ENCODE measurements around the gene MAT1A. TPM values are rescaled to one million over a fixed set of nuclear protein-coding genes. Genes with fewer than 3 reads are reported as not detected.

MAT1A gene
- total and polyA plus RNA-seq, 9 donors, result 0.72 to 7.7 (median 1.5) TPM

DNA sequence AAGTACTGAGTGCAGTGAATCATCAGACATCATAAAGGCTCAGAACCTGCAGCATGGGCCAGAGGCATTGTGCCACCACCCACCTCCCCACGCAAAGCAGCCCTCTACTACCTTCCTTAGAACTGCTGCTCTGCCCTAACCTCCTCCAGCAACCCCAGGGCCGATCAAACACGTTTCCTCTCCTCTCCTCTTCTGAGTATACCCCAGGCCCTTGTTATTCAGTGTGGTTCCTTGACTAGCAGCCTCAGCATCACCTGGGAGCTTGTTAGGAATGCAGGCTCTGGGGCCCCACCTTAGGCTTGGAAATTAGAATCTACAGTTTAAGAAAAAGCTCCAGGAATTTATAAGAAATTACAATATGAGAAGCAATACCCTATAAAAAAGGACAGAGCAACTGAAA, 33.9 kb upstream of the MAT1A start:
- no peaks in the 10 kb centered on the region for H3K4me1 ChIP-seq (ENCODE audit: insufficient read depth)
- 66 to 73% (median 72%) methylated on average over 3 of the region's 3 CpGs for WGBS, 3 donors
- intact Hi-C loops (cut with DNase I), result no loop called here
- H3K27me3 ChIP-seq, result no peaks in the 10 kb centered on the region
- H3K27ac ChIP-seq, result no peak overlapping the region
- DNase-seq, result no peak
- H3K36me3 ChIP-seq, result no peaks in the 10 kb centered on the region
- no peaks in the 10 kb centered on the region for H3K9me3 ChIP-seq
- TF ChIP-seq CTCF (IDR thresholded peaks at IDR 0.05) (no peak), POLR2A (IDR thresholded peaks at IDR 0.05) (no peak), EP300 (IDR thresholded peaks at IDR 0.05) (no peak)
- no peak overlapping the region for H3K4me3 ChIP-seq

DNA sequence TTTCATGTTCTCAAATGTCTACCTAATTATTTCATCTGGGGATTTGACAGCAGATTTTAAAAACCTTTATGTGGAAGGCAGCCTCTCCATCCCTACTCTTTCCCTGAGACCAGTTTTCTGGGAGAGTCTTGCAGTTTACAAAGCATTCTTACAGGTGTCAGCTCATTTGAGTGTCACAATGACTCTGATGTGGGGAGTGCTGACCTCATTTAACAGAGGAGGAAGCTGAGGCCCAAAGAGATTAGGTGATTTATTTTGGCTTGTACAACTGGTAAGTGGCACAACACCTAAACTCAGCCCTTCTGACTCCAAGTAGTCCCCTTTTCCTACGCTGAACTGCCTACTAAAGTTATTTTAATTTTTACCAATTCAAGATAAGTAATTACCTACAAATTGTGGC, 33.3 kb upstream of the MAT1A start:
- WGBS, 3 donors, result 58 to 73% (median 72%) methylated on average over 1 of the region's 1 CpG
- Histone ChIP-seq H3K27ac (no peak overlapping the region), H3K36me3 (no peaks in the 10 kb centered on the region), H3K4me3 (no peak overlapping the region), H3K9me3 (no peaks in the 10 kb centered on the region), H3K4me1 (ENCODE audit: insufficient read depth) (no peaks in the 10 kb centered on the region), H3K27me3 (no peaks in the 10 kb centered on the region)
- TF ChIP-seq CTCF (IDR thresholded peaks at IDR 0.05) (no peak), EP300 (IDR thresholded peaks at IDR 0.05) (no peak), POLR2A (IDR thresholded peaks at IDR 0.05) (no peak)
- DNase-seq, result no peak
- intact Hi-C loops (cut with DNase I), result no loop called here

- TF ChIP-seq CTCF (IDR thresholded peaks at IDR 0.05), result no peak
- no peak for TF ChIP-seq POLR2A (IDR thresholded peaks at IDR 0.05)
- TF ChIP-seq EP300 (IDR thresholded peaks at IDR 0.05), result no peak
- Histone ChIP-seq H3K27ac (no peak overlapping the region), H3K36me3 (no peaks in the 10 kb centered on the region), H3K4me1 (ENCODE audit: insufficient read depth) (no peaks in the 10 kb centered on the region), H3K4me3 (no peak overlapping the region), H3K9me3 (no peaks in the 10 kb centered on the region), H3K27me3 (no peaks in the 10 kb centered on the region)
- no peak for DNase-seq
- intact Hi-C loops (cut with DNase I), result no loop called here
- 80 to 87% (median 85%) methylated on average over 2 of the region's 2 CpGs for WGBS, 3 donors
Measured at GRCh38 chr10:80322158-80322557, 32.7 kb upstream of the MAT1A start.

DNA sequence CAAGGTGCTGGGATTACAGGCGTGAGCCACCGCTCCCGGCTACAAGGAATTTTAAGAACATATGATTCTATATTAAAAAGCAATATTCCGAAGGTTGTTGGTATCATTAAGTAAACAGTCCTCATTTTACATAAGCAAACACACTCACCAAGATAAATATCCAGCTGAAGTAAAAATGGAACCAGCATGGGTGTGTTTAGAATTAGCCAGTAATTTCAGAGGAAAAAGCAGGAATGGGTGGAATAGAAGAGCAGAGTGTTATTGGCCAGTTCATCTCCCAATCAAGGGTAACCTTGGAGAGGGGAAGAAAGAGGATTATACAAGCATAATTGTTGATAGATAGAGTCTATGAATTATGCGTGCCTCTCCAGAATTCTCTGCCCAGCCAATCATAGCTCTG, 31.7 kb upstream of the MAT1A start:
- DNase-seq, result no peak
- Histone ChIP-seq H3K27me3 (no peaks in the 10 kb centered on the region), H3K9me3 (no peaks in the 10 kb centered on the region), H3K4me1 (ENCODE audit: insufficient read depth) (no peaks in the 10 kb centered on the region), H3K27ac (no peak overlapping the region), H3K4me3 (no peak overlapping the region), H3K36me3 (no peaks in the 10 kb centered on the region)
- intact Hi-C loops (cut with DNase I), result no loop called here
- 76 to 82% (median 78%) methylated on average over 5 of the region's 5 CpGs for WGBS, 3 donors
- TF ChIP-seq CTCF (IDR thresholded peaks at IDR 0.05) (no peak), EP300 (IDR thresholded peaks at IDR 0.05) (no peak), POLR2A (IDR thresholded peaks at IDR 0.05) (no peak)

DNA sequence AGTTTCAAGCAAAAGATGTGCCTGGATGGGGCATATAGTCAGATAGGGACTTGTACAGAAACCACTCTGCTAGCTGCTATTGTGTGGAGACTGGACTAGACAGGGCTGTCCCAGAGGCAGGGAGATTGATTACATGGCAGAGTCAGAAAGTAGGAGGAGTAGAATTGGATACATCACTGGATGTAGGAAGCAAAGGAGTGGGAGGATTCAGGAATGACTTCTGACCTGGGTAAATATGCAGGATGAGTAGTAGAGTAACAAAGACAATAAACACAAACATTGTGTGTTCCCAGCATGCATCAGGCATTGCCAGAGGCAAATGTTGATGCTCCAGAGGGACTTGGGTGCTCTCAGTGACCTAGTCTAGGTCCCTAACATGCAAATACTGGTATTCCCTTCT, 30.9 kb upstream of the MAT1A start:
- no peaks in the 10 kb centered on the region for H3K4me1 ChIP-seq (ENCODE audit: insufficient read depth)

More for the DNA sequence above, 30.9 kb upstream of the MAT1A start:
- H3K27ac ChIP-seq, result no peak overlapping the region
- H3K36me3 ChIP-seq, result no peaks in the 10 kb centered on the region
- H3K9me3 ChIP-seq, result no peaks in the 10 kb centered on the region
- DNase-seq, result no peak
- no peak for TF ChIP-seq POLR2A (IDR thresholded peaks at IDR 0.05)
- no peak for TF ChIP-seq CTCF (IDR thresholded peaks at IDR 0.05)
- no peak for TF ChIP-seq EP300 (IDR thresholded peaks at IDR 0.05)
- intact Hi-C loops (cut with DNase I), result no loop called here
- H3K27me3 ChIP-seq, result no peaks in the 10 kb centered on the region
- H3K4me3 ChIP-seq, result no peak overlapping the region
